ENCODE data around the gene GNAQ. TPM values are rescaled to one million over a fixed set of nuclear protein-coding genes. Genes with fewer than 3 reads are reported as not detected.

GNAQ gene
- total RNA-seq, 1 donor from 2014 or later = 64.9 TPM

GRCh38 chr9:77953590-77953989 lies 78.0 kb downstream of the GNAQ start:
- H3K36me3 Mint-ChIP-seq (ENCODE audit: insufficient read depth) = peaks cover 1% of the 10 kb centered on the region
- DNase-seq (ENCODE audit: low spot score, unreplicated experiment) = no peak
- H3K4me1 Mint-ChIP-seq (ENCODE audit: low read depth) = peaks cover 13% of the 10 kb centered on the region
- TF ChIP-seq, protein P1, sequence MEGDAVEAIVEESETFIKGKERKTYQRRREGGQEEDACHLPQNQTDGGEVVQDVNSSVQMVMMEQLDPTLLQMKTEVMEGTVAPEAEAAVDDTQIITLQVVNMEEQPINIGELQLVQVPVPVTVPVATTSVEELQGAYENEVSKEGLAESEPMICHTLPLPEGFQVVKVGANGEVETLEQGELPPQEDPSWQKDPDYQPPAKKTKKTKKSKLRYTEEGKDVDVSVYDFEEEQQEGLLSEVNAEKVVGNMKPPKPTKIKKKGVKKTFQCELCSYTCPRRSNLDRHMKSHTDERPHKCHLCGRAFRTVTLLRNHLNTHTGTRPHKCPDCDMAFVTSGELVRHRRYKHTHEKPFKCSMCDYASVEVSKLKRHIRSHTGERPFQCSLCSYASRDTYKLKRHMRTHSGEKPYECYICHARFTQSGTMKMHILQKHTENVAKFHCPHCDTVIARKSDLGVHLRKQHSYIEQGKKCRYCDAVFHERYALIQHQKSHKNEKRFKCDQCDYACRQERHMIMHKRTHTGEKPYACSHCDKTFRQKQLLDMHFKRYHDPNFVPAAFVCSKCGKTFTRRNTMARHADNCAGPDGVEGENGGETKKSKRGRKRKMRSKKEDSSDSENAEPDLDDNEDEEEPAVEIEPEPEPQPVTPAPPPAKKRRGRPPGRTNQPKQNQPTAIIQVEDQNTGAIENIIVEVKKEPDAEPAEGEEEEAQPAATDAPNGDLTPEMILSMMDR (IDR thresholded peaks at IDR 0.05; ENCODE audit: unreplicated experiment) = no peak
- no peaks in the 10 kb centered on the region for H3K27me3 Mint-ChIP-seq
- no peak overlapping the region for H3K4me3 Mint-ChIP-seq (ENCODE audit: low read depth)
- H3K9me3 Mint-ChIP-seq (ENCODE audit: low read depth) = no peaks in the 10 kb centered on the region
- peak overlapping the region; percentile 16 for H3K27ac Mint-ChIP-seq

DNA sequence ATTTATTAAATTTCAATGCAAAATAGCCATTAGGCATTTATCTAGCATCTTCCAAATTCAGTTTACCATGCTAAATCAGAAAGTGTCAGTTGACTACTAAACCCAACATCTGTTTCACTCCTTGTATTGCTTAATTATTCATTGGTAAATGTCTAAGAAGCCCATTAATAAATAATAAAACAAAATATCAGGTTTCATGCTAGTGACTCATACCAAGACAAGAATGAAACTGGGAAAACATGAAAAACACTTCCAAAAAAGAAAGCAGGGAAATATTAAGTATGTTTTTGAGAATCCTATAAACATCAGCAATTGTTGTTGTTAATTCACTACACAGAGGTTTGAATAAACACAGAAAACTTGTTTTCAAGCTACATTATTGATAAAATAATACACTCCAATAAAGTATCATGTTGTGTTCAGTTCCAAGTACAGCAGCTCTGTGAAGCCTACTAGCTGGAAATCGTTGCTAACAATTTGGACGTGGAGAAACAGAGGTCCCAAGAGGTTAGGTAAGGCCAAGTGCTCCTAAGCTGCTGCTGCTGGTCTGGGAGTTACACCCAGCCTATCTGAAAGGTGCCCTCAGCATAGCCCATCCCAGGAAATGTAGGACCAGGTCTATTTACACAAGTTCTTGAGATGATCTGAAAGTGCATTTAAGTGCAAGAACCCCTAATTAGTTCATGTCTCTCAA lies 78.8 kb downstream of the GNAQ start:
- Mint-ChIP-seq H3K9me3 (ENCODE audit: low read depth) (no peaks in the 10 kb centered on the region), H3K27ac (no peak overlapping the region)
- TF ChIP-seq, protein P1 (IDR thresholded peaks at IDR 0.05; ENCODE audit: unreplicated experiment) = no peak

GRCh38 chr9:77951369-77951768 lies 80.2 kb downstream of the GNAQ start:
- no peak for DNase-seq (ENCODE audit: low spot score, unreplicated experiment)
- Mint-ChIP-seq H3K4me1 (ENCODE audit: low read depth) (peaks cover 18% of the 10 kb centered on the region), H3K27me3 (no peaks in the 10 kb centered on the region), H3K36me3 (ENCODE audit: insufficient read depth) (peaks cover 1% of the 10 kb centered on the region), H3K9me3 (ENCODE audit: low read depth) (no peaks in the 10 kb centered on the region), H3K27ac (no peak overlapping the region), H3K4me3 (ENCODE audit: low read depth) (no peak overlapping the region)
- TF ChIP-seq, protein P1 (IDR thresholded peaks at IDR 0.05; ENCODE audit: unreplicated experiment) = no peak

More for the DNA sequence above, 78.8 kb downstream of the GNAQ start:
- Mint-ChIP-seq H3K4me1 (ENCODE audit: low read depth) (peaks cover 13% of the 10 kb centered on the region), H3K36me3 (ENCODE audit: insufficient read depth) (peaks cover 1% of the 10 kb centered on the region), H3K4me3 (ENCODE audit: low read depth) (no peak overlapping the region), H3K27me3 (no peaks in the 10 kb centered on the region)
- DNase-seq (ENCODE audit: low spot score, unreplicated experiment) = no peak

DNA sequence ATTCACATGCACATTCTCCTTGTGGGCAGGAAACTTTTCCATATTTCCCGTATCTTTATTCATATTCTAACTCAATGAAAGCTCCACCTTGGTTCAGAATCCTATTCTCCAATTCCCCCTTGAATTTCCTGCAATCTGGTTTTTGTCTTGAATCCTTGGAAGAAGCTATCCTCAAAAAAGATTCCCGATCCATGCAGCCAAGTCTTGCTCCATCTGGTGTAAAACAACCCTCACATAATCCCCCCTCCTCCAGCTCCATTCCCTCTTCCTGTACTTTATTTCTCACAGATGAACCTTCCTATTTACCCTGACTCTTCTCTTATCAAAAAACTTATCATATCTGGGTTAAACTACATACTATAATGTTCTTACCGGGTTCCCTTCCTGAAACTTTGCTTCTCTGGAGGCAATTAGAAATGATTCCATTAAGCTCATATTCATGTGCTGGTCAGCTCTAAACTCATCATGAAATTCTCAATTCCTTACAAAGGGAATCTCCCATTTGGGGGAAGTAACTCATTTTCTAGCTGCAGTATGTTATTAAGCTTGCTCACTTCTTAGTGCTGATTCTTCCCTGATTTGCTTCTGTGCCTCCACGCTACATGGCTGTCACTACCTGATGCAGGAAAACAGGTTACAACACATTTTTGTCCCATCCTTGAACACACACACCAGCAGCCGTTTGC lies 81.7 kb downstream of the GNAQ start:
- TF ChIP-seq, protein P1 (IDR thresholded peaks at IDR 0.05; ENCODE audit: unreplicated experiment) = no peak
- Mint-ChIP-seq H3K9me3 (ENCODE audit: low read depth) (no peaks in the 10 kb centered on the region), H3K4me3 (ENCODE audit: low read depth) (no peak overlapping the region), H3K4me1 (ENCODE audit: low read depth) (peaks cover 24% of the 10 kb centered on the region), H3K27me3 (no peaks in the 10 kb centered on the region), H3K27ac (no peak overlapping the region), H3K36me3 (ENCODE audit: insufficient read depth) (peaks cover 1% of the 10 kb centered on the region)
- DNase-seq (ENCODE audit: low spot score, unreplicated experiment) = no peak

GRCh38 chr9:77947651-77948050 lies 84.0 kb downstream of the GNAQ start:
- Mint-ChIP-seq H3K9me3 (ENCODE audit: low read depth) (no peaks in the 10 kb centered on the region), H3K27ac (no peak overlapping the region), H3K36me3 (ENCODE audit: insufficient read depth) (peaks cover 1% of the 10 kb centered on the region), H3K4me3 (ENCODE audit: low read depth) (no peak overlapping the region), H3K27me3 (no peaks in the 10 kb centered on the region), H3K4me1 (ENCODE audit: low read depth) (peaks cover 22% of the 10 kb centered on the region)
- TF ChIP-seq, protein P1 (IDR thresholded peaks at IDR 0.05; ENCODE audit: unreplicated experiment) = no peak
- no peak for DNase-seq (ENCODE audit: low spot score, unreplicated experiment)

All from progenitor cell of endocrine pancreas (in vitro differentiated cells).